Measurements from ENCODE around the gene SIAH3.

The SIAH3 gene

GRCh38 chr13:45752510-45752909 lies 99.0 kb downstream of the SIAH3 start (continued):
- TF ChIP-seq REST (tag by site-specific recombination; IDR thresholded peaks at IDR 0.05) (no peak), ZBTB26 (tag by site-specific recombination; optimal IDR thresholded peaks at IDR 0.05) (no peak), YY2 (tag by site-specific recombination; IDR thresholded peaks at IDR 0.05) (no peak)

GRCh38 chr13:45751885-45752284 lies 99.7 kb downstream of the SIAH3 start:
- Histone ChIP-seq H3K36me3 (ENCODE audit: control insufficient read depth in 2 of 2, insufficient read depth in 1 of 2, low read length in 2 of 2) (no peaks in the 10 kb centered on the region), H3K27ac (ENCODE audit: extremely low read depth, low read depth, low read length) (no peak overlapping the region), H3K9me3 (ENCODE audit: control insufficient read depth, insufficient read depth, low read depth, low read length) (no peaks in the 10 kb centered on the region), H3K4me3 (ENCODE audit: low read depth, low read length) (no peak overlapping the region), H3K4me1 (ENCODE audit: control insufficient read depth, insufficient read depth, low read length) (peaks cover 10% of the 10 kb centered on the region)
- ChIA-PET POLR2A (no interaction called here), CTCF (no interaction called here)
- TF ChIP-seq TCF7L2 (IDR thresholded peaks at IDR 0.05; ENCODE audit: borderline replicate concordance, low read depth, low read length) (no peak), ZNF266 (tag by site-specific recombination; IDR thresholded peaks at IDR 0.05; ENCODE audit: low read depth) (no peak), SCRT1 (tag by site-specific recombination; IDR thresholded peaks at IDR 0.05; ENCODE audit: borderline replicate concordance) (no peak), ZBTB17 (tag by site-specific recombination; IDR thresholded peaks at IDR 0.05) (peak; percentile 67), WT1 (tag by site-specific recombination; IDR thresholded peaks at IDR 0.05) (no peak), ZNF777 (tag by site-specific recombination; IDR thresholded peaks at IDR 0.05; ENCODE audit: borderline replicate concordance) (no peak), ZNF530 (tag by site-specific recombination; IDR thresholded peaks at IDR 0.05; ENCODE audit: low read depth) (no peak), EGR2 (tag by site-specific recombination; IDR thresholded peaks at IDR 0.05; ENCODE audit: low read depth) (no peak)

- CTCF ChIA-PET, result no interaction called here
These were observed 101.0 kb downstream of the SIAH3 start for GRCh38 chr13:45750566-45750965.

GRCh38 chr13:45748941-45749759 lies 102.4 kb downstream of the SIAH3 start:
- POLR2A ChIA-PET, result no interaction called here
- no peak for TF ChIP-seq RBAK (tag by site-specific recombination; IDR thresholded peaks at IDR 0.05)
- 0 out of 2 replicates have a peak, but pooled peaks have one; percentile 28 for TF ChIP-seq GLI2 (tag by site-specific recombination; IDR thresholded peaks at IDR 0.05; ENCODE audit: borderline replicate concordance, low read depth)
- no peak for TF ChIP-seq ZNF488 (tag by site-specific recombination; IDR thresholded peaks at IDR 0.05)
- TF ChIP-seq ZNF335 (tag by site-specific recombination; conservative IDR thresholded peaks at IDR 0.05), result peak; percentile 42; the same call in 1 of the 2 replicates
- TF ChIP-seq ZBTB20 (tag by site-specific recombination; IDR thresholded peaks at IDR 0.05), result no peak
- TF ChIP-seq ZNF501 (tag by site-specific recombination; IDR thresholded peaks at IDR 0.05), result peak; percentile 57; the same call in 1 of the 2 replicates
- no peak for TF ChIP-seq PRDM1 (tag by site-specific recombination; IDR thresholded peaks at IDR 0.05)
- no peak for TF ChIP-seq ZBTB7A (tag by site-specific recombination; IDR thresholded peaks at IDR 0.05; ENCODE audit: low read depth)
- 0 out of 2 replicates have a peak, but pooled peaks have one; percentile 23 for TF ChIP-seq ZSCAN30 (tag by site-specific recombination; IDR thresholded peaks at IDR 0.05)
- no peak for TF ChIP-seq SP3 (tag by site-specific recombination; IDR thresholded peaks at IDR 0.05)
- TF ChIP-seq PRDM6 (tag by site-specific recombination; IDR thresholded peaks at IDR 0.05), result peak; percentile 91

More at GRCh38 chr13:45750566-45750965, 101.0 kb downstream of the SIAH3 start:
- no peak overlapping the region for H3K27ac ChIP-seq (ENCODE audit: extremely low read depth, low read depth, low read length)
- H3K4me3 ChIP-seq (ENCODE audit: low read depth, low read length), result no peak overlapping the region
- TF ChIP-seq ZNF626 (tag by site-specific recombination; IDR thresholded peaks at IDR 0.05) (no peak), ZNF169 (tag by site-specific recombination; IDR thresholded peaks at IDR 0.05) (no peak)
- POLR2A ChIA-PET, result no interaction called here
- H3K36me3 ChIP-seq (ENCODE audit: control insufficient read depth in 2 of 2, insufficient read depth in 1 of 2, low read length in 2 of 2), result no peaks in the 10 kb centered on the region
- no peaks in the 10 kb centered on the region for H3K9me3 ChIP-seq (ENCODE audit: control insufficient read depth, insufficient read depth, low read depth, low read length)
- peaks cover 10% of the 10 kb centered on the region for H3K4me1 ChIP-seq (ENCODE audit: control insufficient read depth, insufficient read depth, low read length)

More at GRCh38 chr13:45748941-45749759, 102.4 kb downstream of the SIAH3 start:
- H3K27ac ChIP-seq (ENCODE audit: extremely low read depth, low read depth, low read length), result no peak overlapping the region
- H3K4me3 ChIP-seq (ENCODE audit: low read depth, low read length), result no peak overlapping the region
- CTCF ChIA-PET, result no interaction called here
- H3K9me3 ChIP-seq (ENCODE audit: control insufficient read depth, insufficient read depth, low read depth, low read length), result no peaks in the 10 kb centered on the region
- H3K4me1 ChIP-seq (ENCODE audit: control insufficient read depth, insufficient read depth, low read length), result peaks cover 10% of the 10 kb centered on the region
- H3K36me3 ChIP-seq (ENCODE audit: control insufficient read depth in 2 of 2, insufficient read depth in 1 of 2, low read length in 2 of 2), result no peaks in the 10 kb centered on the region
